Colonic mucosa (tissue), 4 donors: ENCODE data around the gene KIFAP3. TPM values are rescaled to one million over a fixed set of nuclear protein-coding genes. Genes with fewer than 3 reads are reported as not detected.

Source experiments
- DNase-seq: peaks from one replicate; pipeline ENCODE4 v3.0.0-alpha.2; 2020
- H3K27ac ChIP-seq: fragments of 200-600 bp; one replicate; pipeline ENCODE4 v1.8.0; 2021
- H3K27me3 ChIP-seq: fragments of 200-600 bp; one replicate; pipeline ENCODE4 v1.8.0; 2021
- H3K36me3 ChIP-seq: fragments of 200-600 bp; one replicate; pipeline ENCODE4 v1.8.0; 2021
- H3K4me1 ChIP-seq: fragments of 200-600 bp; one replicate; pipeline ENCODE4 v1.8.0; 2021; ENCODE audit warnings: mild to moderate bottlenecking
- H3K4me3 ChIP-seq: fragments of 200-600 bp; one replicate; pipeline ENCODE4 v1.8.0; 2021
- H3K9ac ChIP-seq, 2 donors: one replicate each; pipeline ENCODE4 v1.7.0; 2013; ENCODE audit warnings: control low read depth in 2 of 2, low read depth in 2 of 2, low read length in 2 of 2
- H3K9me3 ChIP-seq: fragments of 200-600 bp; one replicate; pipeline ENCODE4 v1.8.0; 2021
- CTCF ChIP-seq: fragments of 200-600 bp; IDR thresholded peaks from one replicate; pipeline ENCODE4 v1.8.0; 2022; ENCODE audit warnings: antibody characterized with exemption, mild to moderate bottlenecking
- intact Hi-C: fragments of 100-400 bp; cut with DNase I; formaldehyde crosslinking; loops from one replicate; pipeline ENCODE4 v1.14.1; 2022
- total RNA-seq, 2 donors: library from RNA; stranded (reverse); fragmentation: NEBNext Ultra II Directional in 1 of 2; extraction: Animal tissue kit (Norgen Biotek cat#: 25700) in 1 of 2; gene quantifications; one replicate each; pipeline ENCODE4 v1.2.1, GENCODE V29; 2021
- donor health status: healthy.
- donor health status: DM: no; HTN: no; CAD: no.
- donor health status: DM: no; HTN: no; CAD: no.

Gene KIFAP3
- total RNA-seq, 2 donors from 2014 or later: 18.3 to 27.6 TPM

- no peak overlapping the region for H3K4me3 ChIP-seq
- intact Hi-C loops: no loop called here
- no peaks in the 10 kb centered on the region for H3K36me3 ChIP-seq
- no peak overlapping the region for H3K9ac ChIP-seq
- H3K27ac ChIP-seq: no peak overlapping the region
- TF ChIP-seq CTCF: no peak
- no peaks in the 10 kb centered on the region for H3K27me3 ChIP-seq
- H3K4me1 ChIP-seq: no peaks in the 10 kb centered on the region
- H3K9me3 ChIP-seq: no peaks in the 10 kb centered on the region
- DNase-seq: no peak
Measured at GRCh38 chr1:169964206-169964605, 110.3 kb downstream of the KIFAP3 start.

GRCh38 chr1:169959686-169960085, 114.8 kb downstream of the KIFAP3 start:
- H3K27ac ChIP-seq: no peak overlapping the region
- H3K9ac ChIP-seq: no peak overlapping the region
- no peak for TF ChIP-seq CTCF
- intact Hi-C loops: no loop called here
- H3K4me3 ChIP-seq: no peak overlapping the region
- H3K36me3 ChIP-seq: no peaks in the 10 kb centered on the region
- no peaks in the 10 kb centered on the region for H3K4me1 ChIP-seq
- H3K27me3 ChIP-seq: no peaks in the 10 kb centered on the region
- DNase-seq: no peak
- H3K9me3 ChIP-seq: no peaks in the 10 kb centered on the region

- Histone ChIP-seq H3K4me1 (no peaks in the 10 kb centered on the region), H3K27ac (no peak overlapping the region), H3K9ac (no peak overlapping the region), H3K36me3 (no peaks in the 10 kb centered on the region), H3K4me3 (no peak overlapping the region), H3K27me3 (no peaks in the 10 kb centered on the region), H3K9me3 (no peaks in the 10 kb centered on the region)
- TF ChIP-seq CTCF: no peak
- no peak for DNase-seq
- intact Hi-C loops: no loop called here
Measured at GRCh38 chr1:169958987-169959386, 115.5 kb downstream of the KIFAP3 start.

GRCh38 chr1:169957884-169958283, 116.6 kb downstream of the KIFAP3 start:
- no peaks in the 10 kb centered on the region for H3K36me3 ChIP-seq
- H3K4me3 ChIP-seq: no peak overlapping the region
- no peak for TF ChIP-seq CTCF
- DNase-seq: no peak
- no peak overlapping the region for H3K9ac ChIP-seq
- intact Hi-C loops: no loop called here
- H3K27me3 ChIP-seq: no peaks in the 10 kb centered on the region
- no peak overlapping the region for H3K27ac ChIP-seq
- no peaks in the 10 kb centered on the region for H3K9me3 ChIP-seq
- no peaks in the 10 kb centered on the region for H3K4me1 ChIP-seq

- no peak for DNase-seq
- TF ChIP-seq CTCF: no peak
- Histone ChIP-seq H3K9me3 (no peaks in the 10 kb centered on the region), H3K4me1 (no peaks in the 10 kb centered on the region), H3K9ac (no peak overlapping the region), H3K27ac (no peak overlapping the region), H3K27me3 (no peaks in the 10 kb centered on the region), H3K36me3 (no peaks in the 10 kb centered on the region), H3K4me3 (no peak overlapping the region)
- intact Hi-C loops: no loop called here
Measured at GRCh38 chr1:169951108-169951507, 123.4 kb downstream of the KIFAP3 start.

- no peak for DNase-seq
Measured at GRCh38 chr1:169949139-169949538, 125.4 kb downstream of the KIFAP3 start.

More at GRCh38 chr1:169949139-169949538, 125.4 kb downstream of the KIFAP3 start:
- Histone ChIP-seq H3K27ac (no peak overlapping the region), H3K27me3 (no peaks in the 10 kb centered on the region), H3K4me1 (no peaks in the 10 kb centered on the region), H3K9me3 (no peaks in the 10 kb centered on the region), H3K9ac (no peak overlapping the region), H3K36me3 (no peaks in the 10 kb centered on the region), H3K4me3 (no peak overlapping the region)
- no peak for TF ChIP-seq CTCF
- intact Hi-C loops: no loop called here
